Colonic mucosa (tissue), 4 donors: ENCODE results near the gene PLEKHA6. TPM values are rescaled to one million over a fixed set of nuclear protein-coding genes. Genes with fewer than 3 reads are reported as not detected.

ENCODE experiments used
- DNase-seq: peaks from one replicate; pipeline ENCODE4 v3.0.0-alpha.2; 2020
- H3K27ac ChIP-seq: fragments of 200-600 bp; one replicate; pipeline ENCODE4 v1.8.0; 2021
- H3K27me3 ChIP-seq: fragments of 200-600 bp; one replicate; pipeline ENCODE4 v1.8.0; 2021
- H3K36me3 ChIP-seq: fragments of 200-600 bp; one replicate; pipeline ENCODE4 v1.8.0; 2021
- H3K4me1 ChIP-seq: fragments of 200-600 bp; one replicate; pipeline ENCODE4 v1.8.0; 2021; ENCODE audit warnings: mild to moderate bottlenecking
- H3K4me3 ChIP-seq: fragments of 200-600 bp; one replicate; pipeline ENCODE4 v1.8.0; 2021
- H3K9ac ChIP-seq, 2 donors: one replicate each; pipeline ENCODE4 v1.7.0; 2013; ENCODE audit warnings: control low read depth in 2 of 2, low read depth in 2 of 2, low read length in 2 of 2
- H3K9me3 ChIP-seq: fragments of 200-600 bp; one replicate; pipeline ENCODE4 v1.8.0; 2021
- intact Hi-C: fragments of 100-400 bp; cut with DNase I; formaldehyde crosslinking; loops from one replicate; pipeline ENCODE4 v1.14.1; 2022
- total RNA-seq, 2 donors: library from RNA; stranded (reverse); fragmentation: NEBNext Ultra II Directional in 1 of 2; extraction: Animal tissue kit (Norgen Biotek cat#: 25700) in 1 of 2; gene quantifications; one replicate each; pipeline ENCODE4 v1.2.1, GENCODE V29; 2021
- TF ChIP-seq, protein P1 (sequence below): fragments of 200-600 bp; IDR thresholded peaks from one replicate; pipeline ENCODE4 v1.8.0; 2022; ENCODE audit warnings: antibody characterized with exemption, mild to moderate bottlenecking
- donor health status: healthy.
- donor health status: DM: no; HTN: no; CAD: no.
- donor health status: DM: no; HTN: no; CAD: no.

PLEKHA6 gene
- total RNA-seq, 2 donors from 2014 or later = 84.5 to 165 TPM

DNA sequence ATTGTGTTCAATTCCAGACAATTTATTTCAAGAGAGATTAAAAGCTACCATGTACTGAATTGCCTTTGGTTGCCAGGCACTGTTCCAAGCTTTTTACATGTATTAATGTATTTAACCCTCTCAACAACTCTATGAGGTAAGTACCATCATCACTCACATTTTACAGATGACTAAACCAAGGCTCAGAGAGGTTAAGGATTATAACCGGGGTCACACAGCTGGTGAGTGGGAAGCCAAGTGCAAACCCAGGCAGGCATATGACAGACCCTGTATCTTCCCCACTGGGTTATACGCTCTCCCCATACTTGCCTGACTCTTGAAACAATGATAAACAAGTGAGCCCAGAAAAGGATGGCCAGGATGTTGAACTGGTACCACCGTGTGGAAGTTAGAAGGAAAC is 16.5 kb downstream of the PLEKHA6 start:
- intact Hi-C loops = no loop called here
- no peak for DNase-seq
- H3K27ac ChIP-seq = no peak overlapping the region
- peaks cover 11% of the 10 kb centered on the region for H3K4me1 ChIP-seq
- H3K27me3 ChIP-seq = no peaks in the 10 kb centered on the region
- TF ChIP-seq, protein P1, sequence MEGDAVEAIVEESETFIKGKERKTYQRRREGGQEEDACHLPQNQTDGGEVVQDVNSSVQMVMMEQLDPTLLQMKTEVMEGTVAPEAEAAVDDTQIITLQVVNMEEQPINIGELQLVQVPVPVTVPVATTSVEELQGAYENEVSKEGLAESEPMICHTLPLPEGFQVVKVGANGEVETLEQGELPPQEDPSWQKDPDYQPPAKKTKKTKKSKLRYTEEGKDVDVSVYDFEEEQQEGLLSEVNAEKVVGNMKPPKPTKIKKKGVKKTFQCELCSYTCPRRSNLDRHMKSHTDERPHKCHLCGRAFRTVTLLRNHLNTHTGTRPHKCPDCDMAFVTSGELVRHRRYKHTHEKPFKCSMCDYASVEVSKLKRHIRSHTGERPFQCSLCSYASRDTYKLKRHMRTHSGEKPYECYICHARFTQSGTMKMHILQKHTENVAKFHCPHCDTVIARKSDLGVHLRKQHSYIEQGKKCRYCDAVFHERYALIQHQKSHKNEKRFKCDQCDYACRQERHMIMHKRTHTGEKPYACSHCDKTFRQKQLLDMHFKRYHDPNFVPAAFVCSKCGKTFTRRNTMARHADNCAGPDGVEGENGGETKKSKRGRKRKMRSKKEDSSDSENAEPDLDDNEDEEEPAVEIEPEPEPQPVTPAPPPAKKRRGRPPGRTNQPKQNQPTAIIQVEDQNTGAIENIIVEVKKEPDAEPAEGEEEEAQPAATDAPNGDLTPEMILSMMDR = no peak
- no peaks in the 10 kb centered on the region for H3K9me3 ChIP-seq
- H3K36me3 ChIP-seq = no peaks in the 10 kb centered on the region
- no peak overlapping the region for H3K9ac ChIP-seq
- H3K4me3 ChIP-seq = no peak overlapping the region

DNA sequence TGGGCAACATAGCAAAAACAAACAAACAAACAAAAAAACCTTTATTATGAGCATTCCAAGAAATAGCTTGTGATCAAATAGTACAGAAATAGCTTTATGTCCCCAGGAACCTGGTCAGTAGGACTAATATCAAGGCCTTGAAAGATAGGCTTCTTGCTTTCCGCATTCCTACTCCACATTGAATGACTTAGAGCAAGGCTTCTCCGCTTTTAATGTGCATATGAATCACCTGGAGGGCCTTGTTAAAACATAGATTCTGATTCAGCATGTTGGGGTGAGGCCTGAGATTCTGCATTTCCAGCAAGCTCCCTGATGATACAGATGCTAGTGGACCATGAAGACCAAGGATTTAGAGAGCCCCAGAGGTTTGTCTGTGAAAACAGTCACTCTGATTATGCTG is 17.4 kb downstream of the PLEKHA6 start:
- no peaks in the 10 kb centered on the region for H3K27me3 ChIP-seq
- H3K36me3 ChIP-seq = no peaks in the 10 kb centered on the region
- no peak overlapping the region for H3K27ac ChIP-seq
- DNase-seq = no peak
- peaks cover 18% of the 10 kb centered on the region for H3K4me1 ChIP-seq
- no peak overlapping the region for H3K9ac ChIP-seq
- intact Hi-C loops = no loop called here
- no peaks in the 10 kb centered on the region for H3K9me3 ChIP-seq
- H3K4me3 ChIP-seq = no peak overlapping the region
- TF ChIP-seq, protein P1 = no peak

DNA sequence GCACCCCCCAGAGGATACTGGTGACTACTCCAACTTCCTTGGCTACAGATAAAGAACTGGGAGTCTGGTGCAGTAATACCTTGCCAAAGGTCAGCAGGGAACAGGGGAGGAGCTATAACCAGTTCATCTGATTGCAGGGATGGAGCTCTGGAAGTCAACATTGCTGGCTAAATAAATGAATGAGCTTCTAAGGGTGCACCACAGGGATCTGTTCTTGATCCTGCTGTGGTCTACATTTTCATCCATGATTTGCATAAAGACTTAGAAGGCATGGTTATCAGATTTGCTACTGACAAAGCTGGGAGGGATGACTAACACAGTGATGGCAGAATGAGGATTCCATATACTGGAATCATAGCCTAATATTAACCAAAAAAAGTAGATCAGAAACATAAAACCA is 18.3 kb downstream of the PLEKHA6 start:
- no peak overlapping the region for H3K4me3 ChIP-seq
- H3K9ac ChIP-seq = no peak overlapping the region
- H3K27ac ChIP-seq = no peak overlapping the region
- peaks cover 18% of the 10 kb centered on the region for H3K4me1 ChIP-seq
- no peaks in the 10 kb centered on the region for H3K27me3 ChIP-seq
- no peaks in the 10 kb centered on the region for H3K9me3 ChIP-seq
- H3K36me3 ChIP-seq = no peaks in the 10 kb centered on the region
- intact Hi-C loops = no loop called here
- TF ChIP-seq, protein P1 = no peak
- DNase-seq = peak; percentile 76

DNA sequence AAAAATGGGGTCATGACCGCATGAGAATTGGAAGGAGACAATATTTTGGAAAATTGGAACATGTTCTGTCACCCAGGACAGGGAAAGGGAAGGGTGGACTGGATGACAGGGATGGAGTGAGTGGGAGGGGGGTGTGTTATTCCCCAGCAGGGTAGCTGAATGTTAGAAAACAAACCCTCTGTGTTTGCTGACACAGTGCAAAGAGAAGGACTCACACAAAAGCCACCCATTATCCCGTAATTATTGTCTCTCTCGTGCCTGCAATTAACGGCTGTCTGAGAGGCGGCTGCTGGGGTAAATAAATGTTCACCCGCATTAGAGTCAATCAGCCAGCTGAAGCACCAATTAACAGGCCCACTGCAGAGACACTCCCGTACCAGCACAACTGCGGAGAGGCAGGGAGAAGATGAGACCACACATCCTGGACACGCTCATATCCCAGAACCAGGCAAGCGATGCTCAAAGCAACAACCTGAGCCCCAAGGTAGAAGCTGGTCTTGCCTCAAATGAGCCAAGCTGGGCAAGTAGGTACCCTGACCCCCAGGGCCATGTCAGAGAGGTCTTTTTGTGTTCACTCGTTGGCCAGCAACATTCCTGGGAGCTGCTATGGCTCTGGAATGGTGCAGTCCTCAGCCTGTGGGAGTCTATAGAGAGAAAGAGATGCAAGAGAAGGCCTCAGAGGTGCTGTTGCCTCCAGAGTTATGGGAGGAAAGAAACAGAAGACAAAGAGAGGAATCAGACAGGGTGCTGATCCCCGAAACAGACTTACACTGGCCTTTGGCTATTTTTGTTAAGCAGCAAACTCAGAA is 19.4 kb downstream of the PLEKHA6 start:
- Histone ChIP-seq H3K27me3 (no peaks in the 10 kb centered on the region), H3K4me3 (no peak overlapping the region), H3K4me1 (peaks cover 24% of the 10 kb centered on the region), H3K27ac (no peak overlapping the region), H3K9me3 (no peaks in the 10 kb centered on the region), H3K9ac (peak overlapping the region in 1 of 2 donors; percentile 62), H3K36me3 (no peaks in the 10 kb centered on the region)
- DNase-seq = no peak
- TF ChIP-seq, protein P1 = no peak
- intact Hi-C loops = no loop called here

DNA sequence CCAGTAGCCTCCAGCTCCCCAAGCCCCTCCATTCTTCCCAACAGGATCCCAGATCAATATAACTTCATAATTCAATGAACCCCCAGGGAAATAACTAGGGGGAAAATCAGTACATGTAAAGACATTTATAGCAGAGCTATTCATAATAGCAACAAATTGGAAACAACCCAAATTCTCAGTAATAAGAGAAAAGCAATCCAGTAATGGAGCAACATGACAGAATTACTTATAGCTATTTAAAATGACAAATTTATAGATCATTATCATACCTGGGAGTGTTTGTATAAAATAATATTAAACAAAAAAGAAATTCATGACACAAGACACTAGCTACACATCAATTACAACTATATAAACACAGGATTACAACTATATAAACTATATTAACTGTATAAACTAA is 20.2 kb downstream of the PLEKHA6 start:
- DNase-seq = no peak
- Histone ChIP-seq H3K36me3 (no peaks in the 10 kb centered on the region), H3K4me1 (peaks cover 24% of the 10 kb centered on the region), H3K27me3 (no peaks in the 10 kb centered on the region), H3K9me3 (no peaks in the 10 kb centered on the region), H3K27ac (no peak overlapping the region), H3K4me3 (no peak overlapping the region), H3K9ac (no peak overlapping the region)
- intact Hi-C loops = no loop called here
- TF ChIP-seq, protein P1 = no peak
